GM12801 (cell line): Measurements from ENCODE around the gene COX19.

ENCODE experiments used
- TF ChIP-seq, protein P1 (sequence below): IDR thresholded peaks from one replicate; pipeline ENCODE4 v1.5.1; 2011; ENCODE audit warnings: control low read depth; ENCODE audit not compliant: insufficient read length; ENCODE audit errors: extremely low read depth

The COX19 gene

DNA sequence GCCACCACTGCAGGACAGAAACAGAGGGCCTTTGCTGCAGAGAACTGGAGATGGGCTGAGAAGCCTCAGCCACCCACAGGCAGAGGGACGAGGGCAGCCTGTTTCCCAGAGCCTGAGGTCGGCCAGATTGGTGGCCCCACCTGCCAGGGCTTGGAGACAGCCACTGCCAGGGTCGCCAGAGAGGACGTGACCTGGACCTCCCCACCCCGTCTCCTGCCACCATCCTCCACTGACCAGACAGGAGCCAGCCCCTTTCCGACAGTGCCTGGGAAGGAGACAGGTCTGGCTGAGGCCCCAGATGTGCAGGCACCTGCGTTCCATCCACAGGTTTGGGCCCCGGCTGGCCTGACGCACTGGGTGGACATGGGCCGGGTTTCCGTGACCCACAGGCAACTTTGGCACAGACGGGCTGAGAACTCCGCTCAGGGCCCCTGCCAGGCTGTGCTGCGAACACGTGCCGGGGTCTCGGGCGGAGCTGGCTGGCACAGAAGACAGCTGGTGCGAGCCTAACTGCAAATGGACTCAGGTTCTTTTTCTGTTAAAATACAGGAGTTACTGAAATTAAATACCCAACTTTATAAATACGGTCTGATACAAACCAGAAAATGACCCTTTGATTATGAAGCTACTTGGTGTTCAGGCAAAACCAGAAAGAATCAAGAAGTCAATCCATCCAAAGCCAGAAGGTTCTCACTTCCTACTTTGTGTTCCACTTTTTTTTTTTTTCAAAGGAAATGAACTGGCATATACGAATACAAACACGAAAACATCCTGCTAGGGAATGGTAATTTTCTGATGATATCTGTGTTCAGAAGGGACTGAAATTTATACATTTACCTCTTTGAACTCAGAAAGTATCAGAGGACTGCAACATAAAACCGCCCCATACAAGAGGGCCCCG, 6.9 kb downstream of the COX19 start:
- TF ChIP-seq, protein P1, sequence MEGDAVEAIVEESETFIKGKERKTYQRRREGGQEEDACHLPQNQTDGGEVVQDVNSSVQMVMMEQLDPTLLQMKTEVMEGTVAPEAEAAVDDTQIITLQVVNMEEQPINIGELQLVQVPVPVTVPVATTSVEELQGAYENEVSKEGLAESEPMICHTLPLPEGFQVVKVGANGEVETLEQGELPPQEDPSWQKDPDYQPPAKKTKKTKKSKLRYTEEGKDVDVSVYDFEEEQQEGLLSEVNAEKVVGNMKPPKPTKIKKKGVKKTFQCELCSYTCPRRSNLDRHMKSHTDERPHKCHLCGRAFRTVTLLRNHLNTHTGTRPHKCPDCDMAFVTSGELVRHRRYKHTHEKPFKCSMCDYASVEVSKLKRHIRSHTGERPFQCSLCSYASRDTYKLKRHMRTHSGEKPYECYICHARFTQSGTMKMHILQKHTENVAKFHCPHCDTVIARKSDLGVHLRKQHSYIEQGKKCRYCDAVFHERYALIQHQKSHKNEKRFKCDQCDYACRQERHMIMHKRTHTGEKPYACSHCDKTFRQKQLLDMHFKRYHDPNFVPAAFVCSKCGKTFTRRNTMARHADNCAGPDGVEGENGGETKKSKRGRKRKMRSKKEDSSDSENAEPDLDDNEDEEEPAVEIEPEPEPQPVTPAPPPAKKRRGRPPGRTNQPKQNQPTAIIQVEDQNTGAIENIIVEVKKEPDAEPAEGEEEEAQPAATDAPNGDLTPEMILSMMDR = no peak

DNA sequence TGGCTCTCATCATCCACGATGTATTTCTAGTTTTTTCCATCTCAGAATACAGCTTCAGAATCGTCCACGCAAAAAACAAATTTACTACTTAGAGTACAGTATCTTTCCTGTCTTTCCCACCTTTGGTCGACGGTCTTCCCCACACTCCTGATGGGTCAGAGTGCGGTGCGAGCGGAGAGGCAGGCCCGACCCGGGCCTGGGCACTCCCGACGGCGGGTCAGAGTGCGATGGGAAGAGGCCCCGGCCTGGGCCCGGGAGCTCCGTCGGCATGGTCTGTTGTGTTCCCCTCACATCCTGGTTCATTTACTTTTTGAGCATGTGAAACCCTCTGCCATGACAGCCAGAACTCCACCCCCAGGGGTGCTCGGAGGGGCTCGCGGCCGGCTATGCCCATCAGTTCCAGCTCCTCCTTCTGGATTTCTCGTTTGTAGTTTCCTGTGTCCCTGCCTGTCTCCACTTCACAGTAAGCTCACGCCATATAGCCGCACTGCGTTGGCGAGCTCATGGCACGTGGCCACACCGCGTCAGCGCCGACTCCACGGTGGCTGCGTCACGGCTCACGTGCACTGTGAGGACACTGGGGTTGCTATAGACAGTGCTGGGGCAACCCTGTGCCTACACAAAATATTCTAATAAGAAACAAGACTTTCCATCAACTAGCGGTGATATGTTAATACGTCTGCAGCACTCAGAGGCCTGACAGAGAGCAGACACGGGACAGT, 7.8 kb downstream of the COX19 start:
- TF ChIP-seq, protein P1 = no peak

DNA sequence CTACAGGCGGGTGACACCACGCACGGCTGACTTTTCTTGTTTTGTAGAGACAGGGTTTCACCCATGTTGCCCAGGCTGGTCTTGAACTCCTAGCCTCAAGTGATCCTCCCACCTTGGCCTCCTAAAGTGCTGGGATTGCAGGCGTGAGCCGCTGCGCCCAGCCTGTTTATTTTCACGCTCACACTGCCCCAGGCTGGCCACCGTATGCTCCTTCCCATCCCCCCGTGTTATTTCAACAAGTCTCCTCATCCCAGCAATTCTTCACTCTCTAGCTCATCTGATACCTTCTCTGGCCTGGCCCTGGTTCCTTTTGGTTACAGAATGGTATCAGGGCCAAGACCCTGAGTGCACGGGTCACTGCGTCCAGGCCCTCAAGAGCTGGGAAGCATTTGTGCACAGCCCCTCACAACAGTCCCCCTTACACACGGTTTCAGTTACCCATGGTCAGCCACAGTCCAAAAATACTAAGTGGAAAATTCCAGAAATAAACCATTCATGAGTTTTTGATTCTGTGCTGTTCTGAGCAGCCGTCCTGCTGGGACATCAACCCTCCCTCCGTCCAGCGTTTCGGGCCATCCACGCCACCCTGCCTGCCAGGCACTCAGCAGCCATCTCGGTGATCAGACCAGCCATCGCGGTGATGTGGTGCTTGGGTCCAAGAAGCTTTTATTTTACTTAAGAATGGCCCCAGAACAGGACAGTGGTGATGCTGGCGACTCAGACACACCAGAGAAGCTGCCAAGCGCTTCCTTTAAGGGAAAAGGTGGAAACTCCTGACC, 8.9 kb downstream of the COX19 start:
- TF ChIP-seq, protein P1 = no peak

DNA sequence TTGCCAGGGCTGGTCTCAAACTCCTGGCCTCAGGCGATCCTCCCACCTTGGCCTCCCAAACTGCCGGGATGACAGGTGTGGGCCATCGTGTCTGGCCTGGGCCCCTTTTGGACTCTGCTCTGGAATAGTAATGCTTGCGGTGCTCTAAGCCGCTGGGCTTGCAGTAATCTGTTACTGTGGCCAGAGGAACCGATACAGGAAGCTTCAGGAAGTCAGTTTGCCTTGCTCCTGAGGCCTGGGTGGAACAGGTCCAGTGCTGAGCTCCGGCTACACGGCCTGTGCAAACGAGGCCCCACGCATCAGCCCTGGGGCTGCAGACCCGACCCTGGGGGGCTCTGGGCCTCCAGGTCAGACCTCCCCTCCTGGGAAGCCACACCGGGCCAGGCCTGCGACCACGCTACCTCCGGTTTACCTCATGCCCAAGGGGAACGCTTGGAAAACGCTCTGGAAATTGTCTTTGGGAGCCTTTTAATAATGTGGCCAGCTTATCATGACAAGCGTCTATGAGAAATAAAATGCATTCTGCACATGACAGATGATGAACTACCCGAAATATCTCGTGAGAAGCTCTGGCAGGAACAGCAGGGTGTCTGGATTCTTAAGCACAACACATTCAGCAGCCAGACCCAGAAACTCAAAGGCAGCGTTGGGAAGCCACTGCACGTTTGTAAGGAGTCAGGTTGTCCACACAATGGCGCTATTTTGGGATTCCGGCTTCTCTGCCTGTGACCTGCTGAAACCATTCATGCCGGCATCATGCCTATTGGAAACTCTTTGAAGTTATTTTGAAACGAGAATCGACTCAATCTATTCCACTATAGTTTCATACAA, 10.7 kb downstream of the COX19 start:
- TF ChIP-seq, protein P1 = no peak

DNA sequence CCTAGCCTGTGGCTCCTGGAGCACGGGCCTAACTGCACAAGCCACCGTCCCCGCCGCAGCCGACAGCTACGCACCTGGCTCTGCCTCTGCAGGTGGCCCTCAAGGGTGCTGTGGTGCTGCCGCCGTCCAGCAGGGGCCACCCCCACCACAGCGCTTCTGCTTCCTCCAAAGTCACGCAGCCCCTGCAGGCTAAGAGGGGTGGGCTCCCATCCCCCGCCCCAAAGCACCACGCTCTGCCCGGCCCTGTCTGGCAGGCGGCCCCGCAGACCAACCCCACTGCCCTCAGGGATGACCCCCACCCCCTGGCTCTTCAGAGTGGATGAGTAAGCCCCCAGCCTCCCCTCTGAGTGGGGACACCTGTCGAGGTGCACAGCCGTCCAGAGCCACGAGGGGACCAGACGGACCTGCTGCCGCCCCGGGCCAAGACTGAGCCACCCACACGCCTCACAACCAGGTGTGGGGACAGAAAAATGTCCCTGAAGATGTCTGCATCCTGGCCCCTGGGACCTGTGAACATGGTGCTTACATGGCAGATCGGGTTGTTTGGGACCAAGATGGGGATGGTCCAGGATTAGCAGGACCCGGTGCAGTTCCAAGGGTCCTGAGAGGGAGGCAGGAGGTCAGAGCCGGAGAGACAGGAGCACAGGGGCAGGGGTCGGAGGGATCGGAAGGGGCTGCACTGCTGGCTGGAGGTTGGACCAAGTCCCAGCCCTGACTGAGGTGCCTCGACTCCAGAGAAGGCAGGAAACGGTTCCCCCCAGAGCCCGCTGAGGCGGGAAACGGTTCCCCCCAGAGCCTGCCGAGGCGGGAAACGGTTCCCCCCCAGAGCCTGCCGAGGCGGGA, 11.9 kb downstream of the COX19 start:
- TF ChIP-seq, protein P1 = no peak

DNA sequence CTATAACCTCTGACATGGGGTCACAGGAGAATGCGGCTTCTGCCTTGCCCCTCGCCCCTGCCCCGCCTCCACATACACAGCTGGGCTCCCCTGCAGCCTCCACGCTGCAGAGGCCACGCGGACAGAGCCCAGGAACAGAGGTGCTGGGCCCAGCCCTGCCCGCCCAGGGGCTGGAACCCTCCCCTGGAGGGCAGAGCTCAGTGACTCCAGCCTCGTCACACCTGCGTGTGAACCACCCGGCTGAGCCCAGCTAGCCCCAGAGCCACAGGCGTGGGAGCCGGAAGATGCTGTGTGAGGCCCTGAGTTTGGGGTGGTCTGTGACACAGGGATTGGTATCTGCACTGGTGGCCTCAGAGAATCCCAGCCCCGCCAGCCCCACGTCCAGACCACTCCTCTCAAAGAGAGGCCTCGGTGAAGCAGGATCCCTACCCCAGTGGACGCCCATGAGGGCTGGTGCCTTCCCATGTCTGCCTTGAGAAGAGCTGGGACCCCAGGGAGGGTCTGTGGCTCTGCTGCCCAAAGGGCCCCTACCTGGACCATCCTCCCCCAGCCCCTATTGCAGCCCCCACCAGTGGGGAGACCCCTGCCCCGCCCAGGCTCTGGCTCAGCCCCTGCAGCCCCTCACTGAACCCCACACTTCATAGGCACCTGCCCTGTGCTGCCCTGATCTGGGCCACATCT, 12.8 kb downstream of the COX19 start:
- TF ChIP-seq, protein P1 = no peak
